LNCaP clone FGC (cell line): ENCODE data around the gene ECPAS.

Source experiments
- DNase-seq: peaks from one replicate; pipeline ENCODE4 v3.0.0-alpha.2; 2011; ENCODE audit warnings: low read depth
- H3K4me3 ChIP-seq: 2 replicates; pipeline ENCODE4 v1.5.1; 2011; ENCODE audit warnings: mild to moderate bottlenecking, low read depth, low read length, control low read depth
- TF ChIP-seq, protein P1 (sequence below): IDR thresholded peaks from 2 replicates; pipeline ENCODE4 v1.5.1; 2012; ENCODE audit warnings: mild to moderate bottlenecking; ENCODE audit not compliant: control insufficient read depth, insufficient read depth; ENCODE audit errors: extremely low read depth

Gene ECPAS

DNA sequence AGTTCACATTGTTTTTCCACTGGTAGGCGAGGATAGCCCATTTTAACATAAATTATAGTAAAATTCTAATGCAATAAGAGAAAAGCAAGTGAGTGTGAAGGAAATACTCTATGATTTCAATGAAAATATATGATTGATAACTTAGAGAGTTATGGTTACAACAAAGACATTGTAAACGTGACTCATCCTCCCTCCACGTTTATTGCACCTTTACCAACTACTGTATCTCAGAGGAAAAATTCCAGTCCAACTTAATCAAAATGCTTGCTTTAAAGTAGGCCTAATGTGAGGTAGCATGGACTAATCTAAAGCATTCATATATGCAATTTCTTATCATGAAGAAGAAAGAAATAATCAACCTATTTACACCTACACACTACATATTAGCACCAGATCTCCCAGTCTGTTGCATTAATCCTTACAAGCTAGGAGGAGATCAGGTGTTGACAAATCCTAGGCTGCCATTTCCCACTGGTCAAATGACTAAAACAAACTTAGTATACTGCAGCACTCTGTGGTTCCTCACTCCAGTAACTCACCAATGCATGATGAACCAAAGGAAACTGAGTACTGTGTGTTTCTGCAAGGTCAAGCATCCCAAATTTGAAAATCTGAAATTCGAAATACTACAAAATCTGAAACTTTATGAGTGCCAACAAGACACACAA is 41.7 kb downstream of the ECPAS start:
- DNase-seq, result no peak
- TF ChIP-seq, protein P1, sequence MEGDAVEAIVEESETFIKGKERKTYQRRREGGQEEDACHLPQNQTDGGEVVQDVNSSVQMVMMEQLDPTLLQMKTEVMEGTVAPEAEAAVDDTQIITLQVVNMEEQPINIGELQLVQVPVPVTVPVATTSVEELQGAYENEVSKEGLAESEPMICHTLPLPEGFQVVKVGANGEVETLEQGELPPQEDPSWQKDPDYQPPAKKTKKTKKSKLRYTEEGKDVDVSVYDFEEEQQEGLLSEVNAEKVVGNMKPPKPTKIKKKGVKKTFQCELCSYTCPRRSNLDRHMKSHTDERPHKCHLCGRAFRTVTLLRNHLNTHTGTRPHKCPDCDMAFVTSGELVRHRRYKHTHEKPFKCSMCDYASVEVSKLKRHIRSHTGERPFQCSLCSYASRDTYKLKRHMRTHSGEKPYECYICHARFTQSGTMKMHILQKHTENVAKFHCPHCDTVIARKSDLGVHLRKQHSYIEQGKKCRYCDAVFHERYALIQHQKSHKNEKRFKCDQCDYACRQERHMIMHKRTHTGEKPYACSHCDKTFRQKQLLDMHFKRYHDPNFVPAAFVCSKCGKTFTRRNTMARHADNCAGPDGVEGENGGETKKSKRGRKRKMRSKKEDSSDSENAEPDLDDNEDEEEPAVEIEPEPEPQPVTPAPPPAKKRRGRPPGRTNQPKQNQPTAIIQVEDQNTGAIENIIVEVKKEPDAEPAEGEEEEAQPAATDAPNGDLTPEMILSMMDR, result no peak
- no peak overlapping the region for H3K4me3 ChIP-seq

DNA sequence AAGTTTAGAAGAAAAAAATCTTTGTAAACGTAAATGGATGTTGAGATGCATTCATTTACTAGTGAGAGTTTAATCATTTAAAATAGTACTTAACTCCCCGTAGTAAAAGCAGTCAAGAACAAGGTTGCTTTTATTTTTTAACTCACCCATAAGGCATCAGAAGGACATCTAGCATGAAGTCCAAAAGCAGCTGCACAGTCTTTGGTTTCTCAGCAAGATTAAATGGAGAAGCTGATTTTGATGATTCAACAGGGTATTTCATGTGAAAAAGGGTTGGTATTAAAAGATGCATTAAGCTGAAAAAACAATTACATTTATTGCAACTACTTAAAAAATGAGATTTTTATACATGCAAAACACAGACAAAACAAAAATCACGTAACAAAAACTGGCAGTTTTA is 44.0 kb downstream of the ECPAS start:
- no peak overlapping the region for H3K4me3 ChIP-seq
- TF ChIP-seq, protein P1, result no peak
- DNase-seq, result no peak

DNA sequence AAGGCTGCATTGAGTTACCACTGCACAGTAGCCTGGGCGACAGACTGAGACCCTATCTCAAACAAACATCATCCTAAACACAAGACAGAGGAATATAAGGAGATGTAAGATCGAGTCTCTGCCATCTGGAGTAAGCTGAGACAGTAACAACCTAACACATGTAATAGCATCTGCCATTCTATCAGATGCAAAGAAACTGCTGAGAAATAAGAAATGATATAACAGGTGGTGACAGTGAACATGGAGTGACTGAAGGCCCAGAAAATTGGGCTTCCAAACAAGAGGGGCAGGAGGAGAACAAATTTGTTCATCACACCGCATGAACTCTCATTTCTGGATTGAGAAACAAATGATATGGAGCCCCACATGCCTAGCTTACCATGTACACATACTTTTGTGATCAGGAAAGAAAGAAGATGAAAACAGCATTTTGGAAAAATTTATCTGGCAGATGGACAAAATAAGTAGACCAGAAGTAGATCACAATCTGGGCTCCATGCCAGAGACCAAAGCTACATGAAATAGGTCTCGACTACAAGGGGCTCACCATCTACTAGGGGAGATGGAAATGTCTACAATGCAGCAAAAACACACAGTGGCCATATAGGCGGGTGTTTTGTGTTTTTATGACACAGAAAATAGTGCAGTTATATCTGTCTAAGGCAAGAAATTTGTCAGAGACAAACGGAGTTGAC is 45.5 kb downstream of the ECPAS start:
- TF ChIP-seq, protein P1, result no peak
- no peak overlapping the region for H3K4me3 ChIP-seq
- no peak for DNase-seq

DNA sequence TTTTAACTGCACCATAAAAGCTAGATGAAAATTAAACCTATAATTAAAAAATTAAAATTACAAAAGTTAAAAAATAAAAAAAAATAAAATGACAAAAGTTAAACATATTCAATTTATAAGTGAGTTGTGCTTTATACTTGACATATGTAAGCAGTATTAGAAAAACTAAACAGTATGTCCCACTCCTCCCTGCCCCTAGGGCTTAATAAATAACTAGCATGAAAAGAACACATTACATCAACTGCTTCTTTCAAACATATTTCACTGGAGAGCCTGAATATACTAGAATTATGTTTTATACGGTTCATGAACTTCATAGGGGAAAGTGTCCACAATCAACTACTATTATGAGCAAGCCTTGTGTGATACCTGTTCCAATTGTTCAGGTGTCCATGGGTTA is 47.6 kb downstream of the ECPAS start:
- no peak for DNase-seq
- H3K4me3 ChIP-seq, result no peak overlapping the region
- TF ChIP-seq, protein P1, result no peak

DNA sequence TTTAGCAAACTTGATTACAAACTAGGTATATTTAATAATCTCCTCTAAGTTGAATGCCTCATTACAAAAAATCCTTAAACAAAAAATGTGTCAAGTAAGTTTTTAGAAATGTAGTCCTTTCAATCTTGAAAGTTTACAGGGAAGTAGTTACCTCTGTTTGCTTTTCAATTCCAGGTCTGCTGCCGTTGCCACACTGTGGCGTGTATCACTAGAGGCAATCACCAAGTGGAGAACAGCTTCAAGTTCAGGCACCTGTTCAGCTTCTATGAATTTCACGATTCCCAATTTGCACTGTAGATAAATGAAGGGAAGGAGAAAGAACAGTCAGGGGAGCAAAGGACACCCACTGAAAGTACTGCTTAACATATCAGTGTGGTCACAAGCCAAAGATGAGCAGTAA is 51.1 kb downstream of the ECPAS start:
- TF ChIP-seq, protein P1, result no peak
- H3K4me3 ChIP-seq, result no peak overlapping the region
- no peak for DNase-seq

DNA sequence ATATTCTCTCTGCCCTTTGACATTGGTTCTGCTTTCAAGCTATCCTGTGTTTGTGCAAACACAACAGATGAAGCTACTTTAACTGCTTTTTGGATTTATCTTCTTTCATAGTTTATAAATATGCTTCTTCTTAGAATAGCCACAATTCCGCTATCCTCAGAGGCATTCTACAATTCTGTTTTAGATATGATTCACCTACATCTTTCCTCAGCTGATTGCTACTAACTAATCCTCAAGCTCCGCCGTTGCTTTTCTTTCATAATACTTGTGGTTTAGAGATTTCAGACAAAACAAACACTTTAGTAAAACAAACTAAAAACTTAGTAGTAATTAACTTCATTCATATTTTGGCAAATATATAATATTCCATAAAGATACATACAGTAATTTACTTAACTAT is 52.5 kb downstream of the ECPAS start:
- no peak for DNase-seq
- TF ChIP-seq, protein P1, result no peak
- H3K4me3 ChIP-seq, result no peak overlapping the region
